HG03280 (cell line): ENCODE measurements around the gene QSOX2.
"Not testable (repeated sequence)": the region's sequence is repeated elsewhere in the genome, so short reads cannot be mapped to it uniquely, and the experiment has no call there.

ENCODE experiments used
- ATAC-seq: cut with Tn5 transposase; IDR thresholded peaks from one replicate; pipeline ENCODE4 v1.9.1; 2021; ENCODE audit warnings: mild to moderate bottlenecking, moderate library complexity; ENCODE audit not compliant: unreplicated experiment

The QSOX2 gene

GRCh38 chr9:136240941-136241340 is 4.7 kb downstream of the QSOX2 start:
- ATAC-seq: no peak

- no peak for ATAC-seq
Observed at GRCh38 chr9:136239983-136240330, 5.7 kb downstream of the QSOX2 start.

- ATAC-seq: no peak
Observed at GRCh38 chr9:136239135-136239982, 6.3 kb downstream of the QSOX2 start.

- ATAC-seq: no peak
Observed at GRCh38 chr9:136238342-136238732, 7.3 kb downstream of the QSOX2 start.

GRCh38 chr9:136237486-136238341 is 7.9 kb downstream of the QSOX2 start:
- ATAC-seq: no peak

- ATAC-seq: not testable (repeated sequence)
Observed at GRCh38 chr9:136236471-136237410, 8.9 kb downstream of the QSOX2 start.

- no peak for ATAC-seq
Observed at GRCh38 chr9:136235709-136236455, 9.7 kb downstream of the QSOX2 start.

GRCh38 chr9:136235171-136235570 is 10.4 kb downstream of the QSOX2 start:
- no peak for ATAC-seq

GRCh38 chr9:136234597-136234996 is 11.0 kb downstream of the QSOX2 start:
- no peak for ATAC-seq

GRCh38 chr9:136233868-136234267 is 11.7 kb downstream of the QSOX2 start:
- no peak for ATAC-seq

- no peak for ATAC-seq
Observed at GRCh38 chr9:136233411-136233810, 12.2 kb downstream of the QSOX2 start.

- no peak for ATAC-seq
Observed at GRCh38 chr9:136232969-136233368, 12.6 kb downstream of the QSOX2 start.

- no peak for ATAC-seq
Observed at GRCh38 chr9:136231478-136232297, 13.9 kb downstream of the QSOX2 start.

- no peak for ATAC-seq
Observed at GRCh38 chr9:136230773-136231172, 14.8 kb downstream of the QSOX2 start.

- no peak for ATAC-seq
Observed at GRCh38 chr9:136230365-136230764, 15.2 kb downstream of the QSOX2 start.

- no peak for ATAC-seq
Observed at GRCh38 chr9:136229096-136230065, 16.2 kb downstream of the QSOX2 start.

GRCh38 chr9:136228107-136228875 is 17.3 kb downstream of the QSOX2 start:
- ATAC-seq: no peak
